K562 (cell line): ENCODE data around the gene ADGRB3. TPM values are rescaled to one million over a fixed set of nuclear protein-coding genes. Genes with fewer than 3 reads are reported as not detected.

Experiments used
- C11orf30 ChIP-seq: fragments of 450-650 bp; IDR thresholded peaks from 2 replicates; pipeline ENCODE4 v1.6.1; 2016; ENCODE audit warnings: low read depth, mild to moderate bottlenecking
- CHD1 ChIP-seq: fragments of 200-600 bp; sonication (generic); IDR thresholded peaks from one replicate; pipeline ENCODE4 v1.6.1; 2012; ENCODE audit warnings: mild to moderate bottlenecking, moderate library complexity, low read length, inconsistent platforms
- COPS2 ChIP-seq: fragments of 450-650 bp; conservative IDR thresholded peaks from 2 replicates; pipeline ENCODE4 v1.6.1; 2016; ENCODE audit warnings: mild to moderate bottlenecking, moderate library complexity
- CTBP1 ChIP-seq: fragments of 450-650 bp; IDR thresholded peaks from 2 replicates; pipeline ENCODE4 v1.6.1; 2016; ENCODE audit warnings: borderline replicate concordance
- DMBX1 ChIP-seq: fragments of 250-450 bp; sonication (Bioruptor Pico); IDR thresholded peaks from 2 replicates; pipeline ENCODE4 v1.8.0; 2022; ENCODE audit warnings: inconsistent platforms, mild to moderate bottlenecking, moderate library complexity, borderline replicate concordance
- ETS1 ChIP-seq: conservative IDR thresholded peaks from 2 replicates; pipeline ENCODE4 v1.6.1; 2011; ENCODE audit warnings: low read depth, mild to moderate bottlenecking, low read length; ENCODE audit not compliant: control insufficient read depth
- EWSR1 ChIP-seq: fragments of 450-650 bp; IDR thresholded peaks from 2 replicates; pipeline ENCODE4 v1.6.1; 2018; ENCODE audit warnings: borderline replicate concordance, mild to moderate bottlenecking, low read depth, moderate library complexity; ENCODE audit not compliant: partially characterized antibody
- FOXJ3 ChIP-seq: sonication (generic); formaldehyde crosslinking; IDR thresholded peaks from 2 replicates; pipeline ENCODE4 v1.4.0; 2020; ENCODE audit warnings: mild to moderate bottlenecking, missing genetic modification reagents
- HMBOX1 ChIP-seq: sonication (generic); IDR thresholded peaks from 2 replicates; pipeline ENCODE4 v1.6.1; 2016
- HOXB6 ChIP-seq: fragments of 250-450 bp; sonication (Bioruptor Pico); IDR thresholded peaks from 2 replicates; pipeline ENCODE4 v1.5.1; 2022; ENCODE audit warnings: mild to moderate bottlenecking, borderline replicate concordance
- KDM4B ChIP-seq, 2 experiments: fragments of 450-650 bp in 1 of 2; sonication (generic) in 1 of 2; IDR thresholded peaks; 2 replicates each; pipeline ENCODE4 v1.6.1; 2016 to 2017; ENCODE audit warnings: borderline replicate concordance in 2 of 2, antibody characterized with exemption in 1 of 2, low read depth in 1 of 2, mild to moderate bottlenecking in 1 of 2
- MAFG ChIP-seq: fragments of 450-650 bp; conservative IDR thresholded peaks from 2 replicates; pipeline ENCODE4 v1.6.1; 2016; ENCODE audit warnings: missing genetic modification characterization, missing compliant biosample characterization
- MLLT1 ChIP-seq, 2 experiments: fragments of 450-650 bp; IDR thresholded peaks; 2 replicates each; pipeline ENCODE4 v1.6.1; 2016
- NEUROD1 ChIP-seq: fragments of 150-350 bp; IDR thresholded peaks from 2 replicates; pipeline ENCODE4 v1.6.1; 2014; ENCODE audit warnings: borderline replicate concordance, low read length, low read depth; ENCODE audit not compliant: partially characterized antibody
- PML ChIP-seq: IDR thresholded peaks from 2 replicates; pipeline ENCODE4 v1.6.1; 2012; ENCODE audit warnings: low read length, inconsistent platforms
- PPARD ChIP-seq: fragments of 250-450 bp; sonication (Bioruptor Pico); IDR thresholded peaks from 2 replicates; pipeline ENCODE4 v1.8.0; 2022; ENCODE audit warnings: inconsistent platforms, mild to moderate bottlenecking, moderate library complexity
- RB1 ChIP-seq: fragments of 450-650 bp; IDR thresholded peaks from 2 replicates; pipeline ENCODE4 v1.6.1; 2017; ENCODE audit warnings: low read depth, mild to moderate bottlenecking
- SMARCA4 ChIP-seq: fragments of 450-650 bp; IDR thresholded peaks from 2 replicates; pipeline ENCODE4 v1.6.1; 2016
- SNAPC5 ChIP-seq: fragments of 250-450 bp; sonication (Bioruptor Pico); IDR thresholded peaks from 2 replicates; pipeline ENCODE4 v1.8.0; 2021; ENCODE audit warnings: moderate library complexity, mild to moderate bottlenecking, inconsistent platforms
- ZNF263 ChIP-seq: sonication (generic); formaldehyde crosslinking; IDR thresholded peaks from 2 replicates; pipeline ENCODE4 v1.8.0; 2022; ENCODE audit warnings: mild to moderate bottlenecking, missing genetic modification reagents, borderline replicate concordance
- ZNF75A ChIP-seq: fragments of 450-650 bp; formaldehyde crosslinking; IDR thresholded peaks from 2 replicates; pipeline ENCODE4 v1.4.0; 2020; ENCODE audit warnings: mild to moderate bottlenecking
- polyA plus RNA-seq, 8 experiments: library from polyadenylated mRNA; depleted of rRNA in 4 of 8; stranded (reverse) in 5 of 8; unstranded in 3 of 8; fragments of >200 nt; fragmentation: Nextera tagmentation in 2 of 8; fragmentation: Illumina TruSeq in 1 of 8; extraction: Ambion mirVana in 2 of 8; extraction: Trizol in 1 of 8; gene quantifications; 2 replicates each; pipeline versions ENCODE4 v1.2.1 to v1.2.3, GENCODE V29; 2011 to 2014; ENCODE audit warnings: inconsistent platforms in 1 of 8, missing spikeins in 1 of 8
- total RNA-seq, 7 experiments: library from RNA; depleted of rRNA in 6 of 7; stranded (reverse); fragments of >200 nt in 6 of 7; fragmentation: Illumina TruSeq in 2 of 7; extraction: Trizol in 2 of 7; gene quantifications; 2 replicates each; pipeline versions ENCODE4 v1.2.1 to v1.2.3, GENCODE V29; 2011 to 2021; ENCODE audit warnings: low replicate concordance in 1 of 7
- TF ChIP-seq, protein P1 (sequence below): fragments of 250-450 bp; sonication (Bioruptor Pico); IDR thresholded peaks from 2 replicates; pipeline ENCODE4 v1.9.0; 2021; ENCODE audit warnings: mild to moderate bottlenecking
- TF ChIP-seq, protein P2 (sequence below): sonication (generic); formaldehyde crosslinking; IDR thresholded peaks from 2 replicates; pipeline ENCODE4 v1.8.0; 2022; ENCODE audit warnings: mild to moderate bottlenecking, low read depth, missing genetic modification reagents

Gene ADGRB3
- total and polyA plus RNA-seq, 9 of the 15 experiments (the other 6 are each of a cell fraction or from before 2014, with no cell fraction given): 0.90 to 7.8 (median 2.4) TPM

DNA sequence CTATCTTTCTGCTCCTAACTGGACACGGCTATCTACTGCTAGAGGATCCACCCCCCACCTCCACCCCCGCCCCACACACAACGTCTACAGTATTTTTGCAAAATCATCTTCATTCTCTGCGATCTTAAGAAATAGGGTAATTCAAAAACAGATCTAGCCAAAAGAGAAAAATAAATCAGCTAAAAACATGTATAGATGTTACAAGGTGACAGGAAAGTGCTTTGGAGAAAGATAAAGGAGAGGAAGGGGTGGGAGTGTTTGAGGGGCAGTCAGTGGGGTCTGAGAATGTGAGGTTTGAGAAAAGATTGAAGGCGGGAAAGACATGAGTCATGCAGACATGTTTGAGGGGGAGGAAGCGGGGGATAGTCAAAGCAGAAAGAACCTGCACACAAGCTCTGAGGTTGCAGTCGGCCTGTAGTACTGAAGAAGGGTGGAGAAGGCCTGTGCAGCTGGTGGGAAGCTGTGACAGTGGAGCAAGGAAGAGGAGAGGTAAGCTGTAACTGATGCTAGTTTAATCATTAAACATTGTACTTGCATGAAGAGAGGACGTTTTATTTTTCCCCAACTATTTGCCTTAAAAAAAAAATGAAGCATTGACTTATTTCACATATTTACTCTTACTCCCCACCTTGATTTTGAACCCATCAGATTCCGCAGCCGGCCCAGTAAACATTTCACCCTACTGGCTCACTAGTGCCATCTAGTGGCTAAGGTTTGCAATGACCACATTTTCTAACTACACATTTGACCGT, 332.6 kb downstream of the ADGRB3 start (continued):
- TF ChIP-seq, protein P1, sequence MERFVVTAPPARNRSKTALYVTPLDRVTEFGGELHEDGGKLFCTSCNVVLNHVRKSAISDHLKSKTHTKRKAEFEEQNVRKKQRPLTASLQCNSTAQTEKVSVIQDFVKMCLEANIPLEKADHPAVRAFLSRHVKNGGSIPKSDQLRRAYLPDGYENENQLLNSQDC (CRISPR knock-in tag): no peak
- no peak for TF ChIP-seq FOXJ3
- TF ChIP-seq KDM4B (IDR thresholded peaks at IDR 0.05; ENCODE audit: borderline replicate concordance in 2 of 2, low read depth in 1 of 2): no peak
- TF ChIP-seq ETS1: no peak
- no peak for TF ChIP-seq PML
- peak; percentile 92 for TF ChIP-seq C11orf30
- TF ChIP-seq, protein P2, sequence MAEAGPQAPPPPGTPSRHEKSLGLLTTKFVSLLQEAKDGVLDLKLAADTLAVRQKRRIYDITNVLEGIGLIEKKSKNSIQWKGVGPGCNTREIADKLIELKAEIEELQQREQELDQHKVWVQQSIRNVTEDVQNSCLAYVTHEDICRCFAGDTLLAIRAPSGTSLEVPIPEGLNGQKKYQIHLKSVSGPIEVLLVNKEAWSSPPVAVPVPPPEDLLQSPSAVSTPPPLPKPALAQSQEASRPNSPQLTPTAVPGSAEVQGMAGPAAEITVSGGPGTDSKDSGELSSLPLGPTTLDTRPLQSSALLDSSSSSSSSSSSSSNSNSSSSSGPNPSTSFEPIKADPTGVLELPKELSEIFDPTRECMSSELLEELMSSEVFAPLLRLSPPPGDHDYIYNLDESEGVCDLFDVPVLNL (CRISPR knock-in tag): no peak
- no peak; the same call in 1 of the 2 replicates for TF ChIP-seq RB1
- no peak for TF ChIP-seq EWSR1
- TF ChIP-seq SNAPC5 (CRISPR knock-in tag): no peak
- TF ChIP-seq MLLT1 (IDR thresholded peaks at IDR 0.05): peak in 1 of 2 experiments; percentile 32; a peak in 1 of 4 replicates
- TF ChIP-seq HOXB6 (CRISPR knock-in tag): no peak
- peak; percentile 8; the same call in 1 of the 2 replicates for TF ChIP-seq HMBOX1
- TF ChIP-seq ZNF75A: no peak
- peak; percentile 88 for TF ChIP-seq MAFG (tag)
- TF ChIP-seq DMBX1 (CRISPR knock-in tag): no peak
- TF ChIP-seq CTBP1: 0 out of 2 replicates have a peak, but pooled peaks have one; percentile 34
- TF ChIP-seq CHD1: no peak
- peak; percentile 91 for TF ChIP-seq SMARCA4
- no peak for TF ChIP-seq NEUROD1
- TF ChIP-seq ZNF263 (CRISPR knock-in tag): no peak
- TF ChIP-seq PPARD (CRISPR knock-in tag): no peak
- no peak for TF ChIP-seq COPS2
